IMR-90 (cell line): ENCODE results near the gene ABCA9. TPM values are rescaled to one million over a fixed set of nuclear protein-coding genes. Genes with fewer than 3 reads are reported as not detected.

ENCODE experiments used
- ATAC-seq: fragments of 200-7000 bp; cut with Tn5 transposase; 2 replicates; pipeline ENCODE4 v1.9.1; 2020; ENCODE audit warnings: low read depth, mild to moderate bottlenecking, moderate library complexity
- BruUV-seq: library from RNA; stranded (reverse); fragments of 400-500 nt; replicated peaks from 2 replicates; lab custom pipeline; 2021; lab: Mats Ljungman, UMichigan
- CTCF ChIA-PET: fragments of 300-600 bp; formaldehyde crosslinking; extraction: SDS; loops from one replicate; lab custom pipeline; 2021; ENCODE audit warnings: antibody characterized with exemption; lab: Yijun Ruan, JAX
- POLR2A ChIA-PET: fragments of 300-600 bp; sonication (Branson Sonifier 250); formaldehyde crosslinking; loops from one replicate; lab custom pipeline; 2022; ENCODE audit warnings: antibody characterized with exemption; ENCODE audit not compliant: unreplicated experiment; lab: Charles Lee
- DNase-seq: peaks from one replicate; pipeline ENCODE4 v3.0.0; 2013
- H2AFZ ChIP-seq: replicated peaks from 2 replicates; pipeline ENCODE3; 2013; ENCODE audit warnings: low read length, mild to moderate bottlenecking; ENCODE audit not compliant: poor library complexity
- H2AK5ac ChIP-seq: 2 replicates; pipeline ENCODE4 v1.6.1; 2013; ENCODE audit warnings: low read depth, low read length, inconsistent platforms
- H2AK9ac ChIP-seq: replicated peaks from 2 replicates; pipeline ENCODE3; 2013; ENCODE audit warnings: mild to moderate bottlenecking, low read depth, low read length, moderate library complexity; ENCODE audit not compliant: poor library complexity
- H2BK120ac ChIP-seq: 2 replicates; pipeline ENCODE4 v1.6.1; 2013; ENCODE audit warnings: low read depth, low read length, inconsistent platforms
- H2BK15ac ChIP-seq: 3 replicates; pipeline ENCODE4 v1.6.1; 2013; ENCODE audit warnings: low read depth, low read length, inconsistent platforms
- H2BK20ac ChIP-seq: 2 replicates; pipeline ENCODE4 v1.6.1; 2013; ENCODE audit warnings: low read depth, mild to moderate bottlenecking, inconsistent platforms, low read length, moderate library complexity
- H2BK5ac ChIP-seq: 2 replicates; pipeline ENCODE4 v1.6.1; 2013; ENCODE audit warnings: mild to moderate bottlenecking, low read depth, low read length, inconsistent platforms; ENCODE audit not compliant: poor library complexity, severe bottlenecking
- H3K14ac ChIP-seq: replicated peaks from 2 replicates; pipeline ENCODE4 v1.6.1; 2013; ENCODE audit warnings: low read depth, low read length, inconsistent platforms
- H3K18ac ChIP-seq: 2 replicates; pipeline ENCODE4 v1.6.1; 2013; ENCODE audit warnings: low read depth, low read length, control low read depth
- H3K23ac ChIP-seq: 2 replicates; pipeline ENCODE4 v1.6.1; 2013; ENCODE audit warnings: low read depth, low read length, inconsistent platforms
- H3K27ac ChIP-seq: 2 replicates; pipeline ENCODE4 v1.5.1; 2013; ENCODE audit warnings: mild to moderate bottlenecking, control low read depth, low read length; ENCODE audit not compliant: insufficient read depth
- H3K27me3 ChIP-seq: 2 replicates; pipeline ENCODE4 v1.6.1; 2013; ENCODE audit warnings: low read length; ENCODE audit not compliant: control insufficient read depth, insufficient read depth
- H3K36me3 ChIP-seq: 2 replicates; pipeline ENCODE4 v1.6.1; 2013; ENCODE audit warnings: low read length, mixed read lengths; ENCODE audit not compliant: control insufficient read depth, insufficient read depth
- H3K4ac ChIP-seq: 2 replicates; pipeline ENCODE4 v1.6.1; 2013; ENCODE audit warnings: low read depth, low read length, inconsistent platforms
- H3K4me1 ChIP-seq: 2 replicates; pipeline ENCODE4 v1.6.1; 2013; ENCODE audit warnings: low read length, mixed read lengths; ENCODE audit not compliant: control insufficient read depth, insufficient read depth
- H3K4me2 ChIP-seq: 2 replicates; pipeline ENCODE4 v1.6.1; 2013; ENCODE audit warnings: low read depth, mild to moderate bottlenecking, control low read depth, low read length, moderate library complexity
- H3K4me3 ChIP-seq: 2 replicates; pipeline ENCODE4 v1.5.1; 2013; ENCODE audit warnings: low read depth, mild to moderate bottlenecking, control low read depth, low read length, moderate library complexity; ENCODE audit not compliant: insufficient read depth
- H3K56ac ChIP-seq: 2 replicates; pipeline ENCODE4 v1.6.1; 2013; ENCODE audit warnings: low read length, inconsistent platforms; ENCODE audit not compliant: insufficient read depth; ENCODE audit errors: extremely low read depth
- H3K79me1 ChIP-seq, 2 experiments: 2 replicates each; pipeline ENCODE4 v1.6.1; 2013; ENCODE audit warnings: low read length in 2 of 2, inconsistent platforms in 1 of 2, low read depth in 1 of 2
- H3K9ac ChIP-seq: 2 replicates; pipeline ENCODE4 v1.6.1; 2013; ENCODE audit warnings: low read depth, low read length, control low read depth
- H3K9me1 ChIP-seq: 2 replicates; pipeline ENCODE4 v1.6.1; 2013; ENCODE audit warnings: low read length, inconsistent platforms; ENCODE audit not compliant: insufficient read depth
- H3K9me3 ChIP-seq: 2 replicates; pipeline ENCODE4 v1.6.1; 2013; ENCODE audit warnings: low read length; ENCODE audit not compliant: control insufficient read depth, insufficient read depth
- H4K20me1 ChIP-seq: 2 replicates; pipeline ENCODE4 v1.6.1; 2013; ENCODE audit warnings: low read length, inconsistent platforms; ENCODE audit not compliant: insufficient read depth
- H4K5ac ChIP-seq: 2 replicates; pipeline ENCODE4 v1.6.1; 2013; ENCODE audit warnings: mild to moderate bottlenecking, low read depth, low read length, control low read depth
- H4K8ac ChIP-seq, 2 experiments: 2 replicates each; pipeline ENCODE4 v1.6.1; 2013; ENCODE audit warnings: low read depth in 2 of 2, low read length in 2 of 2, control low read depth in 1 of 2, inconsistent platforms in 1 of 2
- H4K91ac ChIP-seq: 2 replicates; pipeline ENCODE4 v1.6.1; 2013; ENCODE audit warnings: low read depth, low read length, inconsistent platforms; ENCODE audit not compliant: insufficient read depth
- BHLHE40 ChIP-seq: fragments of 150-350 bp; IDR thresholded peaks from 2 replicates; pipeline ENCODE4 v1.6.1; 2016; ENCODE audit warnings: mild to moderate bottlenecking, low read depth, low read length
- CHD1 ChIP-seq: IDR thresholded peaks from 2 replicates; pipeline ENCODE4 v1.6.1; 2012; ENCODE audit warnings: low read depth, low read length, improper control_type of control experiment
- CTCF ChIP-seq: conservative IDR thresholded peaks from 2 replicates; pipeline ENCODE4 v1.5.1; 2012; ENCODE audit warnings: mild to moderate bottlenecking, low read depth, low read length, improper control_type of control experiment
- FOS ChIP-seq: fragments of 150-350 bp; IDR thresholded peaks from 2 replicates; pipeline ENCODE4 v1.6.1; 2016; ENCODE audit warnings: low read depth, low read length
- MAZ ChIP-seq: IDR thresholded peaks from 2 replicates; pipeline ENCODE4 v1.6.1; 2012; ENCODE audit warnings: low read depth, mild to moderate bottlenecking, low read length, improper control_type of control experiment, moderate library complexity, borderline replicate concordance
- MXI1 ChIP-seq: IDR thresholded peaks from 2 replicates; pipeline ENCODE4 v1.6.1; 2012; ENCODE audit warnings: low read depth, mild to moderate bottlenecking, low read length, moderate library complexity, borderline replicate concordance
- NFE2L2 ChIP-seq: fragments of 150-350 bp; IDR thresholded peaks from 2 replicates; pipeline ENCODE4 v1.6.1; 2016; ENCODE audit warnings: low read depth, mild to moderate bottlenecking, low read length
- POLR2A ChIP-seq: IDR thresholded peaks from 2 replicates; pipeline ENCODE4 v1.6.1; 2012; ENCODE audit warnings: mild to moderate bottlenecking, low read depth, low read length
- RAD21 ChIP-seq: IDR thresholded peaks from 2 replicates; pipeline ENCODE4 v1.6.1; 2012; ENCODE audit warnings: low read length, improper control_type of control experiment
- RCOR1 ChIP-seq: IDR thresholded peaks from 2 replicates; pipeline ENCODE4 v1.6.1; 2012; ENCODE audit warnings: mild to moderate bottlenecking, low read length, improper control_type of control experiment; ENCODE audit not compliant: insufficient replicate concordance
- RFX5 ChIP-seq: IDR thresholded peaks from 2 replicates; pipeline ENCODE4 v1.8.0; 2012; ENCODE audit warnings: low read depth, mild to moderate bottlenecking, low read length, moderate library complexity
- WGBS, 2 experiments: methylation state at CpG; one replicate each; pipeline versions ENCODE4 v1.1.5 to v1.1.7; 2013; ENCODE audit warnings: missing lambda C conversion rate in 2 of 2; ENCODE audit not compliant: insufficient read length in 1 of 2; ENCODE audit errors: extremely low coverage in 2 of 2; 5-methylcytosine and 5-hydroxymethylcytosine counted together
- dilution Hi-C: fragments of 300-500 bp; cut with HindIII; formaldehyde crosslinking; loops from one replicate; pipeline ENCODE4 v1.14.3; 2018; ENCODE audit warnings: low sequenced_read_pairs; ENCODE audit not compliant: unreplicated experiment
- in situ Hi-C: fragments of 300-500 bp; cut with MboI; formaldehyde crosslinking; loops from 3 replicates; pipeline ENCODE4 v1.14.3; 2019; ENCODE audit warnings: low sequenced_read_pairs, inconsistent platforms, mixed read lengths
- intact Hi-C: fragments of 100-400 bp; cut with micrococcal nuclease; formaldehyde crosslinking; loops from 2 replicates; pipeline ENCODE4 v1.10.0; 2022
- polyA plus RNA-seq, 3 experiments: library from polyadenylated mRNA; depleted of rRNA; stranded (reverse); fragments of >200 nt; gene quantifications; 2 replicates each; pipeline ENCODE4 v1.2.3, GENCODE V29; 2012; ENCODE audit warnings: low replicate concordance in 1 of 3
- total RNA-seq: library from RNA; depleted of rRNA; stranded (reverse); fragments of >200 nt; gene quantifications from 2 replicates; pipeline ENCODE4 v1.2.3, GENCODE V29; 2012

Gene ABCA9
- total and polyA plus RNA-seq, 2 of the 4 experiments (the other 2 are of a cell fraction): under 0.01 TPM; not detected in 1

DNA sequence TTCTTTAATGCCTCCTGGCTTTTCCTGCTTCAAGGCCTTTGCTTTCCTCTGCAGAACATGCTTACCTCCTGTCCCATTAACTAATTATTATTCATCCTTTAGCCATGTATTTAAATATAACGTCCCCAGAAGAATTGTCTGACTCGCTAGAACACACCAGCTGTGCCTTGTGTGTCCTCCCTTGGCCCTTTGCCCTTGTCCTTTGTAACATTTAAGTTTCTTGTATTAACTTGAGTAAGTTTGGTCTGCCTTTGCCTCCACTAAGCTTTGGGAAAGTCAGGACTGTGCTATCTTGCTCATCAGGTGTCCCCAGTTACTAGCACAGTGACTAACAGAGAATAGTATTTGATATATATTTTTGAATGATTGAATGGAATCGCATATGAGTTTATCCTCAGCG is 29.6 kb upstream of the ABCA9 start:
- Histone ChIP-seq H2AFZ (no peak overlapping the region), H3K4ac (no peak overlapping the region), H4K5ac (no peak overlapping the region), H3K4me3 (no peak overlapping the region), H3K36me3 (no peaks in the 10 kb centered on the region), H3K4me2 (no peak overlapping the region), H3K9ac (no peak overlapping the region), H3K18ac (no peak overlapping the region), H4K8ac (no peak overlapping the region), H3K56ac (no peak overlapping the region), H3K27ac (no peak overlapping the region), H2AK9ac (no peak overlapping the region), H3K23ac (no peak overlapping the region), H2BK15ac (no peak overlapping the region), H3K4me1 (no peaks in the 10 kb centered on the region), H2AK5ac (no peak overlapping the region), H2BK120ac (no peak overlapping the region), H4K91ac (no peak overlapping the region), H3K9me3 (no peaks in the 10 kb centered on the region), H3K79me1 (no peaks in the 10 kb centered on the region), H2BK20ac (no peak overlapping the region), H2BK5ac (no peak overlapping the region), H3K9me1 (no peaks in the 10 kb centered on the region), H3K27me3 (no peaks in the 10 kb centered on the region), H4K20me1 (no peaks in the 10 kb centered on the region), H3K14ac (no peak overlapping the region)
- ATAC-seq (no peak), DNase-seq (no peak)
- dilution Hi-C loops (no loop called here), intact Hi-C loops (no loop called here), in situ Hi-C loops (no loop called here)
- TF ChIP-seq FOS: no peak
- no peak for TF ChIP-seq MAZ
- TF ChIP-seq MXI1: no peak
- TF ChIP-seq RFX5: no peak
- no peak for TF ChIP-seq POLR2A
- TF ChIP-seq NFE2L2: no peak
- TF ChIP-seq BHLHE40: no peak
- no peak for TF ChIP-seq RCOR1
- TF ChIP-seq RAD21: no peak
- no peak for TF ChIP-seq CTCF
- TF ChIP-seq CHD1: no peak
- ChIA-PET POLR2A (no interaction called here), CTCF (no interaction called here)
- whole genome bisulfite sequencing, 2 experiments: no CpG with 5 or more reads among the region's 4 CpGs
- no TSS peak for BruUV-seq
